LNCaP clone FGC (cell line): ENCODE results near the gene CPS1.

Experiments
- DNase-seq: peaks from one replicate; pipeline ENCODE4 v3.0.0-alpha.2; 2011; ENCODE audit warnings: low read depth
- H3K4me3 ChIP-seq: 2 replicates; pipeline ENCODE4 v1.5.1; 2011; ENCODE audit warnings: mild to moderate bottlenecking, low read depth, low read length, control low read depth
- CTCF ChIP-seq: IDR thresholded peaks from 2 replicates; pipeline ENCODE4 v1.5.1; 2012; ENCODE audit warnings: mild to moderate bottlenecking; ENCODE audit not compliant: control insufficient read depth, insufficient read depth; ENCODE audit errors: extremely low read depth

CPS1 gene

GRCh38 chr2:210611466-210611865 lies 55.1 kb downstream of the CPS1 start:
- no peak for TF ChIP-seq CTCF
- DNase-seq, result no peak
- H3K4me3 ChIP-seq, result no peak overlapping the region

- H3K4me3 ChIP-seq, result no peak overlapping the region
- TF ChIP-seq CTCF, result no peak
- no peak for DNase-seq
Measured at GRCh38 chr2:210616074-210616473, 59.7 kb downstream of the CPS1 start.

- DNase-seq, result no peak
- TF ChIP-seq CTCF, result no peak
- H3K4me3 ChIP-seq, result no peak overlapping the region
Measured at GRCh38 chr2:210617318-210617717, 60.9 kb downstream of the CPS1 start.

GRCh38 chr2:210617732-210618330 lies 61.4 kb downstream of the CPS1 start:
- H3K4me3 ChIP-seq, result no peak overlapping the region
- peak; percentile 2 for DNase-seq
- TF ChIP-seq CTCF, result peak; percentile 64

GRCh38 chr2:210620456-210620855 lies 64.1 kb downstream of the CPS1 start:
- DNase-seq, result no peak
- no peak overlapping the region for H3K4me3 ChIP-seq
- no peak for TF ChIP-seq CTCF

- no peak overlapping the region for H3K4me3 ChIP-seq
- no peak for TF ChIP-seq CTCF
- DNase-seq, result no peak
Measured at GRCh38 chr2:210623506-210623905, 67.1 kb downstream of the CPS1 start.

- TF ChIP-seq CTCF, result no peak
- no peak overlapping the region for H3K4me3 ChIP-seq
- no peak for DNase-seq
Measured at GRCh38 chr2:210626849-210627248, 70.5 kb downstream of the CPS1 start.
